K562 (cell line): ENCODE data around the gene AMIGO3. TPM values are rescaled to one million over a fixed set of nuclear protein-coding genes. Genes with fewer than 3 reads are reported as not detected.

Source experiments
- ATAC-seq: fragments of 200-7000 bp; cut with Tn5 transposase; 3 replicates; pipeline ENCODE4 v1.9.1; 2020; ENCODE audit warnings: moderate library complexity
- BruUV-seq: library from RNA; stranded (reverse); fragments of 400-500 nt; replicated peaks from 2 replicates; lab custom pipeline; 2021; lab: Mats Ljungman, UMichigan
- CTCF ChIA-PET: fragments of 300-600 bp; formaldehyde crosslinking; extraction: SDS; loops from one replicate; lab custom pipeline; 2021; ENCODE audit warnings: low intra/inter-chr PET ratio; lab: Yijun Ruan, JAX
- POLR2A ChIA-PET: fragments of 300-600, 350-650 bp; sonication (Branson Sonifier 250); formaldehyde crosslinking; extraction: SDS; loops from one replicate; lab custom pipeline; 2021; ENCODE audit warnings: antibody characterized with exemption, inconsistent platforms; lab: Yijun Ruan, JAX
- DNase-seq, 4 experiments: peaks; one replicate each; pipeline versions ENCODE4 v3.0.0 to v3.0.0-alpha.2; 2011 to 2018; ENCODE audit warnings: low spot score in 3 of 4, mixed read lengths in 3 of 4; ENCODE audit errors: extremely low read depth in 1 of 4
- FAIRE-seq: peaks from 2 replicates; lab custom pipeline; 2011; peaks lifted over from hg19 to GRCh38; lab: Jason Lieb, UNC
- H2AFZ ChIP-seq: 2 replicates; pipeline ENCODE4 v1.6.0; 2011; ENCODE audit warnings: low read depth, low read length, control low read depth, inconsistent platforms
- H3K27ac ChIP-seq: fragments of 200-600 bp; 3 replicates; pipeline ENCODE4 v1.8.0; 2011; ENCODE audit warnings: low read depth, mild to moderate bottlenecking, control low read depth, inconsistent platforms, low read length, moderate library complexity, mixed read lengths; ENCODE audit errors: extremely low read depth
- H3K27me3 ChIP-seq, 2 experiments: fragments of 300-600 bp in 1 of 2; 2 replicates in 1 of 2; 3 replicates in 1 of 2; pipeline versions ENCODE4 v1.6.0 to v1.8.0; 2011; ENCODE audit warnings: inconsistent platforms in 2 of 2, low read length in 2 of 2, mild to moderate bottlenecking in 1 of 2, mixed read lengths in 1 of 2, moderate library complexity in 1 of 2; ENCODE audit not compliant: control insufficient read depth in 2 of 2, insufficient read depth in 2 of 2
- H3K36me3 ChIP-seq: fragments of 300-600 bp; 3 replicates; pipeline ENCODE4 v1.8.0; 2011; ENCODE audit warnings: mild to moderate bottlenecking, low read length, inconsistent platforms; ENCODE audit not compliant: control insufficient read depth, insufficient read depth
- H3K4me1 ChIP-seq, 2 experiments: fragments of 200-600 bp in 1 of 2; replicated peaks in 1 of 2; 2 replicates in 1 of 2; 3 replicates in 1 of 2; pipeline versions ENCODE4 v1.5.1 to v1.8.0; 2011; ENCODE audit warnings: inconsistent platforms in 2 of 2, low read length in 2 of 2, mild to moderate bottlenecking in 1 of 2, mixed read lengths in 1 of 2, moderate library complexity in 1 of 2; ENCODE audit not compliant: control insufficient read depth in 2 of 2, insufficient read depth in 2 of 2
- H3K4me2 ChIP-seq: 2 replicates; pipeline ENCODE4 v1.6.1; 2011; ENCODE audit warnings: low read length, control low read depth, inconsistent platforms, mixed read lengths; ENCODE audit not compliant: insufficient read depth
- H3K4me3 ChIP-seq: fragments of 200-600 bp; sonication (generic), shearing (Covaris generic); 2 replicates; pipeline ENCODE4 v1.5.1; 2016; ENCODE audit warnings: control low read depth, inconsistent platforms
- H3K79me2 ChIP-seq: fragments of 200-600 bp; 3 replicates; pipeline ENCODE4 v1.8.0; 2011; ENCODE audit warnings: low read length, inconsistent platforms; ENCODE audit not compliant: control insufficient read depth, insufficient read depth
- H3K9ac ChIP-seq, 2 experiments: 2 replicates each; pipeline versions ENCODE4 v1.6.0 to v1.6.1; 2011; ENCODE audit warnings: low read depth in 2 of 2, low read length in 2 of 2, control low read depth in 1 of 2, inconsistent platforms in 1 of 2, mild to moderate bottlenecking in 1 of 2, mixed read lengths in 1 of 2; ENCODE audit not compliant: insufficient read depth in 1 of 2
- H3K9me1 ChIP-seq: one replicate; pipeline ENCODE4 v1.6.0; 2011; ENCODE audit warnings: inconsistent platforms, mild to moderate bottlenecking, low read length, moderate library complexity; ENCODE audit not compliant: control insufficient read depth, insufficient read depth
- H3K9me3 ChIP-seq: replicated peaks from 2 replicates; pipeline ENCODE4 v1.5.1; 2011; ENCODE audit warnings: low read depth, low read length, inconsistent platforms; ENCODE audit not compliant: control insufficient read depth, insufficient read depth
- H4K20me1 ChIP-seq: replicated peaks from 2 replicates; pipeline ENCODE4 v1.6.1; 2011; ENCODE audit warnings: low read length, inconsistent platforms, mixed read lengths; ENCODE audit not compliant: control insufficient read depth, insufficient read depth
- CCNT2 ChIP-seq: IDR thresholded peaks from 2 replicates; pipeline ENCODE4 v1.6.1; 2011; ENCODE audit warnings: borderline replicate concordance, low read depth, mild to moderate bottlenecking, moderate library complexity, mixed read lengths, low read length; ENCODE audit not compliant: insufficient read length; ENCODE audit errors: extremely low read depth
- DEAF1 ChIP-seq: fragments of 450-650 bp; formaldehyde crosslinking; IDR thresholded peaks from 2 replicates; pipeline ENCODE4 v1.4.0; 2020; ENCODE audit warnings: mild to moderate bottlenecking, moderate library complexity
- DIDO1 ChIP-seq: fragments of 450-650 bp; IDR thresholded peaks from 2 replicates; pipeline ENCODE4 v1.6.1; 2016; ENCODE audit warnings: low read depth, missing biosample characterization, missing genetic modification characterization
- E2F6 ChIP-seq, 2 experiments: IDR thresholded peaks; 2 replicates each; pipeline ENCODE4 v1.6.1; 2011; ENCODE audit warnings: borderline replicate concordance in 1 of 2, control low read depth in 1 of 2, low read depth in 1 of 2, low read length in 1 of 2, mild to moderate bottlenecking in 1 of 2, mixed read lengths in 1 of 2, moderate library complexity in 1 of 2; ENCODE audit not compliant: insufficient read depth in 1 of 2, insufficient read length in 1 of 2, poor library complexity in 1 of 2, severe bottlenecking in 1 of 2; ENCODE audit errors: extremely low read depth in 1 of 2
- HINFP ChIP-seq: fragments of 450-650 bp; conservative IDR thresholded peaks from 2 replicates; pipeline ENCODE4 v1.6.1; 2016; ENCODE audit warnings: missing genetic modification characterization, low read depth, mild to moderate bottlenecking, control low read depth, missing compliant biosample characterization
- RBM39 ChIP-seq: fragments of 200-400 bp; formaldehyde crosslinking; optimal IDR thresholded peaks from 2 replicates; pipeline ENCODE3; 2018; ENCODE audit warnings: low read depth, low read length
- ZNF174 ChIP-seq: fragments of 250-450 bp; sonication (Bioruptor Pico); IDR thresholded peaks from 2 replicates; pipeline ENCODE4 v1.4.0; 2020; ENCODE audit warnings: mild to moderate bottlenecking
- WGBS: fragments of 100-300 bp; shearing (Covaris generic); methylation state at CpG from one replicate; pipeline ENCODE4 v1.1.6; 2016; ENCODE audit warnings: low coverage, mixed read lengths; ENCODE audit not compliant: insufficient coverage; ENCODE audit errors: missing lambda C conversion rate; 5-methylcytosine and 5-hydroxymethylcytosine counted together
- in situ Hi-C: fragments of 300-500 bp; cut with MboI; formaldehyde crosslinking; loops from 4 replicates; pipeline ENCODE4 v1.15.0; 2018; ENCODE audit warnings: inconsistent platforms, mixed read lengths
- intact Hi-C: fragments of 100-400 bp; cut with micrococcal nuclease; formaldehyde crosslinking; loops from 2 replicates; pipeline ENCODE4 v1.14.2; 2022
- polyA plus RNA-seq, 8 experiments: library from polyadenylated mRNA; depleted of rRNA in 4 of 8; stranded (reverse) in 5 of 8; unstranded in 3 of 8; fragments of >200 nt; fragmentation: Nextera tagmentation in 2 of 8; fragmentation: Illumina TruSeq in 1 of 8; extraction: Ambion mirVana in 2 of 8; extraction: Trizol in 1 of 8; gene quantifications; 2 replicates each; pipeline versions ENCODE4 v1.2.1 to v1.2.3, GENCODE V29; 2011 to 2014; ENCODE audit warnings: inconsistent platforms in 1 of 8, missing spikeins in 1 of 8
- total RNA-seq, 7 experiments: library from RNA; depleted of rRNA in 6 of 7; stranded (reverse); fragments of >200 nt in 6 of 7; fragmentation: Illumina TruSeq in 2 of 7; extraction: Trizol in 2 of 7; gene quantifications; 2 replicates each; pipeline versions ENCODE4 v1.2.1 to v1.2.3, GENCODE V29; 2011 to 2021; ENCODE audit warnings: low replicate concordance in 1 of 7

Gene AMIGO3
- total and polyA plus RNA-seq, 9 of the 15 experiments (the other 6 are each of a cell fraction or from before 2014, with no cell fraction given): 0.13 to 2.8 (median 0.44) TPM; not detected in 4

GRCh38 chr3:49681543-49681942, 37.9 kb downstream of the AMIGO3 start:
- H3K27me3 ChIP-seq: no peaks in the 10 kb centered on the region
- FAIRE-seq (no peak), ATAC-seq (no peak), DNase-seq (no peak)
- no peak overlapping the region for H3K9ac ChIP-seq
- peaks cover 74% of the 10 kb centered on the region; the same call in 2 of the 3 replicates for H3K36me3 ChIP-seq
- 92% methylated on average over 2 of the region's 4 CpGs for WGBS
- H3K9me1 ChIP-seq: peaks cover 3% of the 10 kb centered on the region
- no peak overlapping the region for H3K4me3 ChIP-seq
- no peak overlapping the region for H2AFZ ChIP-seq
- H4K20me1 ChIP-seq: no peaks in the 10 kb centered on the region
- H3K4me2 ChIP-seq: no peak overlapping the region
- in situ Hi-C loops: no loop called here
- BruUV-seq: no TSS peak
- no peaks in the 10 kb centered on the region for H3K79me2 ChIP-seq
- no peaks in the 10 kb centered on the region for H3K9me3 ChIP-seq
- POLR2A ChIA-PET: no interaction called here
- H3K4me1 ChIP-seq: peaks cover 0 to 9% of the 10 kb centered on the region in 2 experiments; a peak in 2 of 5 replicates
- intact Hi-C loops: no loop called here
- TF ChIP-seq ZNF174 (CRISPR knock-in tag) (no peak), DEAF1 (CRISPR knock-in tag) (no peak), HINFP (no peak), CCNT2 (no peak), RBM39 (no peak), DIDO1 (tag) (no peak), E2F6 (IDR thresholded peaks at IDR 0.05; ENCODE audit: borderline replicate concordance in 1 of 2, extremely low read depth in 1 of 2, insufficient read depth in 1 of 2, insufficient read length in 1 of 2, low read depth in 1 of 2, low read length in 1 of 2, poor library complexity in 1 of 2, severe bottlenecking in 1 of 2) (no peak)
- CTCF ChIA-PET: no interaction called here
- H3K27ac ChIP-seq: no peak overlapping the region
